ENCODE data around the gene SRRM3. TPM values are rescaled to one million over a fixed set of nuclear protein-coding genes. Genes with fewer than 3 reads are reported as not detected.
"Not testable (repeated sequence)": the region's sequence is repeated elsewhere in the genome, so short reads cannot be mapped to it uniquely, and the experiment has no call there.

Gene SRRM3
- total RNA-seq, 1 donor from 2014 or later = 1.6 TPM

DNA sequence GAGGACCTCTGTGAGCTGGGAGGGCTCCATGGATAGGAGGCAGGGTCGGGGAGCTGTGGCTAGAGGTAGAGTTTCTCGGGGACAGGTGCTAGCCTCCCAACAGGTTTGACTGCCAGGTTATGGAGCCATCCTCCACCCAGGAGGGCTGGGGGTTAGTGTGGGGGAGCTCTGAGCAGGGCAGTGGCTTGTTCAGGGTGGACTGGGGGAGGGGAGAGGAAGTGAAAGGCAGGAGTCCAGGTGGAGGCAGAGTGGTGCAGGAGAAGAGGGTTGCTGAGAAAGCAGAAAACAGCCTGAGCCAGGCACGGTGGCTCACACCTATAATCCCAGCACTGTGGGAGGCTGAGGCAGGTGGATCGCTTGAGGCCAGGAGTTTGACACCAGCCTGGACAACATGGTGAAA, 60.2 kb downstream of the SRRM3 start:
- no peak for DNase-seq (ENCODE audit: low spot score)

DNA sequence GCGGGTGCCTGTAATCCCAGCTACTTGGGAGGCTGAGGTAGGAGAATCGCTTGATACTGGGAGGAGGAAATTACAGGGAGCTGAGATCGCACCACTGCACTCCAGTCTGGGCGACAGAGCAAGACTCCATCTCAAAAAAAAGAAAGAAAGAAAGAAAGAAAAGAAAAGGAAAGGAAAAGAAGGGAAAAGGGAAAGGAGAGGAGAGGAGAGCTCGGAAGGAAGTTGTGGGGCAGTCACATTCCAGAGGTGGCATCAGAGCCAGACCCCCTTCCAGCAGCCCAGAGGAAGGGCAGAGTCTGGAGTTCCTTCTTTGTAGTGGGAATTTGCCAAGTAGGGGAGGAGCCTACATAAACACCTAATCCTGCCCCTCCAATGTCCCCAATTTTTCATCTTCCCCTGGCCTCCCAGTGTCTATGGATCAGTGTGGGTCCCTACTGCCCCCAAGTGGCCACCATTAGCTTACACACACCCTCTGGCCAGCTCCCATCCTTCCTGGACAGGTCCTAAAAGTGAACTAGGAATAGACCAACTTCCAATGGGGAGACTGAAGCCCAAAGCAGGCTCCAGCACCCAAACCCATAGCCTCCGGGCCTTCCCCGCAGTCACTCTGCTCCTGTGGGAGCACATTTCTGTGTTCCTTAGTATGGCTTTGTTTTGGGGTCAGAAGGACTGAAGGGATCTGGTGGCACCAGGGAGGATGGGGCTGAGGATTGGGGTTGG, 61.1 kb downstream of the SRRM3 start:
- DNase-seq (ENCODE audit: low spot score) = peak; percentile 50

GRCh38 chr7:76265299-76265698, 63.6 kb downstream of the SRRM3 start:
- no peak for DNase-seq (ENCODE audit: low spot score)

DNA sequence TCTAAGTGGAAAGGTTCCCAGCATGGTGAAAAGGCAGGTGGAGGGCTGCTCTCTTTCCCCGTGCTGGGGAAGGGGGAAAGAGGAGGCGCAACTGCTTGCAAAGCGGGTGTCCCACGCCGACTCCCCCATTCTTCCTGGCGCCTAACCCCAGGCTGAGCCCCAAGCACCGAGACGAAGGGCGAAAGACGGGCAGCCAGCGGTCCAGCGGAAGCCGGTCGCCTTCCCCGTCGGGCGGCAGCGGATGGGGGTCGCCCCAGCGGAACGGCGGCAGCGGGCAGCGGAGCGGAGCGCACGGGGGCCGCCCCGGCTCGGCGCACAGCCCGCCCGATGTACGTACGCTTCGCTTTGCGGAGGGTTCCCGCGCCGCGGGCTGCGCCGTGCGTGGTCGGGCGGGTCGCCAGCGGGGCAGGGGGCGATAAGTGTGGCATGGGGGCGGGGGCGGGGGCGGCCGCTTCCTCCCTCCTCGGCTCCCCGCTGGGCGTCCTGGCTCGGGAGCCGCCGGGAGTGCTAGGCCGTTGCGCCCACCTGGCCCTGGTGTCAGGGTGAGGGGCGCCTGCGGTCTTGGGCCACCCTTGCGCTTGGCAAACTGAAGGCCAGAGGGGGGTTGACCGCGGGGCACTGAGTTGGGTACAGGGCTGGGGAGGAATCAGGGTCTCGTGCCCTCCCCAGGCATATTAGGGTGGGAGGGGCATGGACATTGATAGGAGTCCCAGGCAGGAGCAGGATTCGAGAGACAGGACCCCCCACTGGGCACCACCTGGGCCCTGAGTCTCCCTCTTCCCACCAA, 65.6 kb downstream of the SRRM3 start:
- DNase-seq (ENCODE audit: low spot score) = no peak

GRCh38 chr7:76267894-76268183, 66.1 kb downstream of the SRRM3 start:
- no peak for DNase-seq (ENCODE audit: low spot score)

DNA sequence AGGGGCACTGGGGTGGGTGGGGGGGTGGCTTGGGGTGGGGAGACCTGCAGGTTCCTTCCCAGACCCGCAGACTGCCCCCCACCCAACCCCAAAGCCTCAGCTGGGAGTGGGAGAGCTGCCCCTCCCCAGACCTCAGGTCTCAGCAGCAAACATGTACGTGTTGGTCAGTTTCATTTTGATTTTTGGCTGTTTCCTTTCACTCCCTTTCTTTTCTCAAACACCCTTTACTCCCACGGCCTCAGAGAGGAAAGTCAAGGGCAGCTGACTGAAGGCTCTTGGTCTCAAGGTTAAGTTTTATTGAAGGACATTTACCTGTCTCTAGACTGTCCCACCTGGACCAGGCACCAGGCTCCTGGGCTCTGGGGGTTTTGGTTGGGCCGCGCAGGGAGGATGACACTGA, 66.7 kb downstream of the SRRM3 start:
- DNase-seq (ENCODE audit: low spot score) = no peak

DNA sequence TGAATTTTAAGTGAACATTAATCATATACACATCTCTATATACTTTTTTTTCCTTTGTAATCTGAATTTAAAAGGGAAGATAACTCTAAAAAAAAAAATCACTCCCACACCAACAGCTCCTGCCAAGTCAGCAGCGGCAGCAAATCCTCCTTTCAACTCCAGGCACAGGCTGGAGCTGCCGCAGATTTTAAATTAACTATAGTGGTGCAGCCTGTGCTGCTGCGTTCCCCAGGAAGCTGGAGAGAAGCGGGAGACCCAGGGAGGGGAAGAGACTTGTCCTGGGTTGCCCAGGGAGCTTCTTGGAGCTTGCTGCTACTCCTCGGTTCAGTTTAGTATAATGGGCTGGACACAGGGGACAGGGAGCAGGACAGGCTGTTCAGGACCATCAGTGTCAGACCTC, 68.2 kb downstream of the SRRM3 start:
- no peak for DNase-seq (ENCODE audit: low spot score)

GRCh38 chr7:76271384-76271783, 69.7 kb downstream of the SRRM3 start:
- DNase-seq (ENCODE audit: low spot score) = not testable (repeated sequence)

DNA sequence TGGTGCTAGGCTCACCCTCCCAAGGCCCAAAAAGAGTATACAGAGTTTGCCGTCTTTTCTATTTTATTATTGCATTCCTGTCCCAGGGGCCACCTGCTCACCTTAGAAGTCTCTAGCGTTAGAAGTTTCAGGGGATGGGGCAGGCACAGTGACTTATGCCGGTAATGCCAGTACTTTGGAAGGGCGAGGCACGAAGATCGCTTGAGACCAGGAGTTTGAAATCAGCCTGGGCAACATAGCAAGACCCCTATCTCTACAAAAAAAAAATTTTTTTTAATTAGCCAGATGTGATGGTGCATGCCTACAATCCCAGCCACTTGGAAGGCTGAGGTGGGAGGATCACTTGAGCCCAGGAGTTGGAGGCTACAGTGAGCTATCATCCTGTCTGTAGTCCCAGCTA, 70.4 kb downstream of the SRRM3 start:
- no peak for DNase-seq (ENCODE audit: low spot score)

GRCh38 chr7:76272851-76273497, 71.3 kb downstream of the SRRM3 start:
- no peak for DNase-seq (ENCODE audit: low spot score)

- no peak for DNase-seq (ENCODE audit: low spot score)
Measured at GRCh38 chr7:76273503-76273902, 71.8 kb downstream of the SRRM3 start.

- DNase-seq (ENCODE audit: low spot score) = no peak
Measured at GRCh38 chr7:76278540-76278939, 76.8 kb downstream of the SRRM3 start.

GRCh38 chr7:76280408-76280807, 78.7 kb downstream of the SRRM3 start:
- DNase-seq (ENCODE audit: low spot score) = no peak

DNA sequence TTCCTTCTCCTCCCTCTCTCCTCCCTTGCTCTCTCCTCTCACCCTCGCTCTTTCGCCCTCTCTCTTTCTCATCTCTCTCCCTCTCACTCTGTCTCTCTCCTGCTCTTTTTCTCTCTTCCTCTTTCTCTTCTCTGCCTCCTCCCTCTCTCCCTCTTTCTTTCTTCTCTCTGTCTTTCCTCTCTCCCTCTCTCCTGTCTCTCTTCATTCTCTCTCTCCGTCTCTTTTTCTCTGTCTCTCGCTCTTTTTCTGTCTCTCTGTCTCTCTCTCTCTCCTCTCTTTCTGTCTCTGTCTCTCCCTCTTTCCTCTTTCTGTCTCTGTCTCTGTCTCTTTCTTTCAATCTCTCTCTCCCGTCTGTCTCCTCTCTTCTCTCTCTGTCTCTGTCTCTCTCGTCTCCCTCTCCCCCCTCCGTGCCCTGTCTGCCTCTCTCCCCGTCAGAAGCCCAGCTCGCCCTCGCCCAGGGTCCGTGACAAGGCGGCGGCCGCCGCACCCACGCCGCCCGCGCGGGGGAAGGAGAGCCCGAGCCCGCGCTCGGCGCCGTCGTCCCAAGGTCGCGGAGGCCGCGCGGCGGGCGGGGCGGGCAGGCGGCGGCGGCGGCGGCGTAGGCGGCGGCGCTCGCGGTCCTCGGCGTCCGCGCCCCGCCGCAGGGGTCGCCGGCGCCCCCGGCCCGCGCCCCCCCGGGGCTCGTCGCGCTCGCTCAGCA, 79.5 kb downstream of the SRRM3 start:
- DNase-seq (ENCODE audit: low spot score) = no peak

DNA sequence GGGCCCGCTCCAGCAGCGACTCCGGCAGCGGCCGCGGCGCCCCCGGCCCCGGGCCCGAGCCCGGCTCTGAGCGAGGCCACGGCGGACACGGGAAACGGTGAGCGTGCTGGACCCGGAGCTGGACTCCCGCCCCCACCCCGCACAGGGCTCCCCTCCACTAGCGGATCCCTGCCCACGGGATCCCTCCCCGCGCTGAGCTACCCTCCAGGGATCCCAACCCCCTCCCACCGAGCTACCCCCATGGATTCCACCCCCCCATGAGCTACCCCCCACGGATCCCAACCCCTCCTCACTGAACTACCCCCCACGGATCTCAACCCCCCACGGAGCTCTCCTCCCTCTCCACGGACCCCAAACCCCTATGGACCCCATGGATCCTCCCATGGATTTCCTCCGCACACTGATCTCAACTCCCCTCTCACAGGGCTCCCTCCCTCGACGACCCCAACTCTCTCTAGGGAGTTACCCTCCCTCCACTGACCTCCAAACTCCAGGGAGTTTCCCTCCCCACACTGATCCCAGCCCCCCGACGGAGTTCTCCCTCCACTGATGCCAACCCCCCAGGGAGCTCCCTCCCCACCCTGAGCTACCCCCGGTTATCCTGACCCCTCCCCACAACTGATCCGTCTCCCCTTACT, 80.1 kb downstream of the SRRM3 start:
- DNase-seq (ENCODE audit: low spot score) = no peak

- no peak for DNase-seq (ENCODE audit: low spot score)
Measured at GRCh38 chr7:76282344-76283253, 80.9 kb downstream of the SRRM3 start.

GRCh38 chr7:76283254-76284159, 81.8 kb downstream of the SRRM3 start:
- DNase-seq (ENCODE audit: low spot score) = no peak

DNA sequence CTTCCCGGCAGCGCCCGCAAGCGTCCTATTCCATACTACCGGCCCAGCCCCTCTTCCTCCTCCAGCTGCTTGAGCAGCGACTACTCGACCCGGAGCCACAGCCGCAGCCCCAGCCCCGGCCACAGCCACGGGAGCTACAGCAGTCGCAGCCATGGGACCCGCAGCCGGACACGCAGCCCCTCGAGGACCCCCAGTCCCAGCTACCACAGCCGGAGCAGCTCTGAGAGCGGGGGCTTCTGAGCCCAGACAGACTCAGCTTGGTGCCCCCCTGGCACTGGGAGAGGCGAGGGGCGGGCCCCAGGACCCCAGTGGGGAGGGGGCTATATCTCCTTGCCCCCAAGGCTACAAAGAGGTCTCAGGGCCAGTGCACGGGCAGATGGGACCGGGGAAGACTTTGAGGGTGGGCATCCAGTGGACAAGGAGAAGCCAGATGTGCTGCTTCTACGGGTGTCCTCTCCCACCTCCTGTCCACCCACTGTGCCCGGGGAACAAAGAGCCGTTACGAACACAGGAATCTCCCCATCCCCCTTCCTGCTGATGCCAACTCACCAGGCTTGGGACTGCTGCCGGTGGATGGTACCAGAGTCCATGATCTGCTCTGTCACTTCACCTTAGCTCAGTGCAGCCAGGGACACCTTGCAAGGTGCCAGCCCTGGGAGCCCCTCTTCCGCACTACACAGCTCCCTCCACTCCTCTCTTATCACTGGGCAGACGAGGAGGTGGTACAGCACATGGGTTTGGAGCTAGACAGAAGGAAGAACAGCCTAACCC, 84.1 kb downstream of the SRRM3 start:
- no peak for DNase-seq (ENCODE audit: low spot score)

DNA sequence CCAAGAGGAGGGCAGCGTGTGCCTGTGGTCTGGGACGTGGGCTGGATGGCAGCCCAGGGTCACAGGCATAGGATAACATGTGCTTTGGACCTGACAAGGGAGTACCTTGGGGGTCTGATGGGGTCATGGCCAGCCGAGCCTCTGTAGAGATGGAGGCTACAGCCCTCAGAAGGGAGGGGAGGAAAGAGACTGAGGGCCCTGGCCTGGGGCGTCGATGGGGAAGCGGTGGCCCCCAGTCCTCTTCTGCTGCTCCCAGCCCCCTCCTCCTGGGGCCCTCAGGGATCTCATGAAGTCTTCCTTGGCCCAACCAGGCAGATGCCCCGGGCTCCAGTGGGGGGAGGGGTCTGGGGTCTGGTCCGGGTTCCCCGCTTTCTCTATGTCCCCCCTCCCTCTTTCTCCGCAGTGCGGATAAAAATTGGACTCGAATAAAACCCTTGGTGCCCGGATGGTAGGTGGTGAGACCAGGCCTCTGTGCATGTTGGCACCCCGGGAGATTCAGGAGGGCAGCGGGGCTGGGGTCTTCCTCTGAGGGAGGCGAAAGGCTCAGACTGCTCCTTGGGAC, 85.2 kb downstream of the SRRM3 start:
- DNase-seq (ENCODE audit: low spot score) = no peak

Measured in mucosa of gallbladder (tissue), 1 donor.